Measurements from ENCODE around the gene IL10RA. TPM values are rescaled to one million over a fixed set of nuclear protein-coding genes. Genes with fewer than 3 reads are reported as not detected.

The IL10RA gene
- total RNA-seq, 1 donor from 2014 or later, result 0.46 TPM

- TF ChIP-seq CTCF (conservative IDR thresholded peaks at IDR 0.05; ENCODE audit: low read depth, low read length), result no peak
- no peak for DNase-seq (ENCODE audit: low read depth)
- no peak overlapping the region for H3K4me3 ChIP-seq (ENCODE audit: low read depth, low read length)
These were observed 5.5 kb upstream of the IL10RA start for GRCh38 chr11:117980720-117981119.

- DNase-seq (ENCODE audit: low read depth), result no peak
- no peak for TF ChIP-seq CTCF (conservative IDR thresholded peaks at IDR 0.05; ENCODE audit: low read depth, low read length)
- no peak overlapping the region for H3K4me3 ChIP-seq (ENCODE audit: low read depth, low read length)
These were observed 3.1 kb upstream of the IL10RA start for GRCh38 chr11:117983163-117983475.

DNA sequence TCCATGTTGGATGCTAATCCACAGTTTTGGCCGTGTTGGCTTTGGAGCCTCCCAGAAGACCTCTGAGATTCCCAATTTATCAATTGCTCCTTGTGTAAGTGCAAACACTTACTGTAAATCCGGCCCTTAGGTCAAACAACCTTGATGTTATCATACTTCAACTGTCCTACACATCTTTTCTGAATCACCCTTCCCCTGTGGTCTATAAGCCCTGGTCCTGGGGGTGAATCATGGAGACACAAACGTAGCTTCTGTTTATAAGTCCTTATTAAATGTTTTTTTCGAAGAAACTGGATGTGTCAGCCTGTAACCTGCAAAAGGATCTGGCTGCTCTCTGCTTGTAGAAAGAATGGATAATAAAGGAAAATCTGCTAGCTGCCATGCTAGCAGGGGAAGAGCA is 1.7 kb upstream of the IL10RA start:
- no peak for DNase-seq (ENCODE audit: low read depth)
- TF ChIP-seq CTCF (conservative IDR thresholded peaks at IDR 0.05; ENCODE audit: low read depth, low read length), result no peak
- H3K4me3 ChIP-seq (ENCODE audit: low read depth, low read length), result no peak overlapping the region

DNA sequence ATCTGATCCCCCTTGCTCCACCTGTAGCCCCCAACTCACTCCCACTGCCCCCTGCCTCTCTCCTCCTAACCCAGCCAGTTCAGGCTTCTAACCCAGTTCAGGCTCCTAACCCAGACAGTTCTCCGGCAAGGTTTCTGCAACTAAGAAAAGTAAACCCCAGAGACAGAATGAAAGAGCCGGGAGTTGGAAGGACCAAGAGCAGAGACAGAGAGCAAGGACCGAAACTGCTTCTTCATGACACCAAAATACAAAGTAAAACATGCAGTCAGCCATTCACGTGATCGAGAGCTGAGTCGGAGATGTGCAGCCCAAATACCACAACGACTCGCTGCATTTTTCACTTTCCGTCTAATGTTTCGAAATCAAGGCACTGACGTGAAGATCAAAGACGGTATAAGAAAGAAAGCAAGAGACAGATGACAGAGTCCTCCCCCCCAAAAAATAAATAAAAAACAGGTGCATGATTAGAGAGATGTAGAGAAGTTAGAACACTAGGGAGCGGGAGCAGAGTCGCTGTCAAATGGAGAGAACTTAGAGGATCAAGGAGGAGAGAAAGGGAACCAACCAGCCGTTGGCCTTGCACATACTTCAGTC is 884 bp downstream of the IL10RA start:
- no peak for TF ChIP-seq CTCF (conservative IDR thresholded peaks at IDR 0.05; ENCODE audit: low read depth, low read length)
- DNase-seq (ENCODE audit: low read depth), result no peak
- no peak overlapping the region for H3K4me3 ChIP-seq (ENCODE audit: low read depth, low read length)

DNA sequence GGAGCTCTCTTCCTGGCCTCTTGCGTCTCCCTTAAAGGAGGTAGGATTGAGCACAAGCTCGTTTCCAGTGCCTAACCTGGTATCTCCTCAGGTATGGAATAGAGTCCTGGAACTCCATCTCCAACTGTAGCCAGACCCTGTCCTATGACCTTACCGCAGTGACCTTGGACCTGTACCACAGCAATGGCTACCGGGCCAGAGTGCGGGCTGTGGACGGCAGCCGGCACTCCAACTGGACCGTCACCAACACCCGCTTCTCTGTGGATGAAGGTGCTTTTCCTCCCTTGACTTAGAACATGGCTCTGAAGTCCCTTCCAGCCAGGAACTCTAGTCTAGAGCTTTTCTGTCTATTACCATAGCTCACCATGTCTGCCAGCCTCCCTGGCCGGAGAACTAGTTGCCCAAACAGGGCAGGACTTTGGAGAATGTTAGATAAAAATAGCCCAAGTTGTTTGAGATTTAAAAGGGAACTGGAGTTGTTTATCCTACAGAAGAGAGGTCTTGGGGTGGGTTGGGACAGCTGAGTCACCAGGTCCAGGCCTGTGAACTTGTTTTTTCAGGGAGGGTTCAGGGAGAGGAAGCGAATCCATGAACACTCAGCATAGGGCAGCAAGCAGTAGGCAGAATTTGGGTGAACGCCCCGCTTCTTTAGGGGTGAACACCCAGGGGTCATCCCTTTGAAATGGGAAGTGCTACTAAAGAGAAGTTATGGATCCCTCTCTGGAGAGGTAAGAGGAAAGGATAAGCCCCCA is 3.3 kb downstream of the IL10RA start:
- TF ChIP-seq CTCF (conservative IDR thresholded peaks at IDR 0.05; ENCODE audit: low read depth, low read length), result no peak
- H3K4me3 ChIP-seq (ENCODE audit: low read depth, low read length), result no peak overlapping the region
- DNase-seq (ENCODE audit: low read depth), result no peak

GRCh38 chr11:117992136-117992535 is 5.9 kb downstream of the IL10RA start:
- H3K4me3 ChIP-seq (ENCODE audit: low read depth, low read length), result no peak overlapping the region
- DNase-seq (ENCODE audit: low read depth), result no peak
- no peak for TF ChIP-seq CTCF (conservative IDR thresholded peaks at IDR 0.05; ENCODE audit: low read depth, low read length)

DNA sequence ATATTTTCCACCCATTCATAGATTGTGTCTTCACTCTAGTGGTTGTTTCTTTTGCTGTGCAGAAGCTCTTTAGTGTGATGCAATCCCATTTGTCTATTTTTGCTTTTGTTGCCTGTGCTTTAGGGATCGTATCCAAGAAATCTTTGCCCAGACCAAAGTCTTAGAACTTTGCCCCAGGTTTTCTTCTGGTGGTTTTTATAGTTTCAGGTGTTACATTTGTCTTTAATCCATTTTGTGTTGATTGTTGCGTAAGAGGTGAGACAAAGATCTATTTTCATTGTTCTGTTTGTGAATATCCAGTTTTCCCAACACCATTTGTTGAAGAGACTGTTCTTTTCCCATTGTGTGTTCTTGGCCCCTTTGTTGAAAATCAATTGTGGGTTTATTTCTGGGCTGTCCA is 6.4 kb downstream of the IL10RA start:
- TF ChIP-seq CTCF (conservative IDR thresholded peaks at IDR 0.05; ENCODE audit: low read depth, low read length), result no peak
- DNase-seq (ENCODE audit: low read depth), result no peak
- no peak overlapping the region for H3K4me3 ChIP-seq (ENCODE audit: low read depth, low read length)

Measured in epithelial cell of proximal tubule (primary cell).